ENCODE measurements around the gene FSTL3.

FSTL3 gene

GRCh38 chr19:646779-647565, 29.2 kb upstream of the FSTL3 start:
- no peak for TF ChIP-seq CTCF (IDR thresholded peaks at IDR 0.05; ENCODE audit: insufficient read depth, missing control alignments)
- DNase-seq (ENCODE audit: insufficient read length, low spot score) (no peak), FAIRE-seq (no peak)

- FAIRE-seq (no peak), DNase-seq (ENCODE audit: insufficient read length, low spot score) (no peak)
- no peak for TF ChIP-seq CTCF (IDR thresholded peaks at IDR 0.05; ENCODE audit: insufficient read depth, missing control alignments)
Observed at GRCh38 chr19:647566-648284, 28.5 kb upstream of the FSTL3 start.

GRCh38 chr19:648305-648704, 27.9 kb upstream of the FSTL3 start:
- no peak for FAIRE-seq

GRCh38 chr19:648904-649801, 27.0 kb upstream of the FSTL3 start:
- DNase-seq (ENCODE audit: insufficient read length, low spot score) (no peak), FAIRE-seq (no peak)
- TF ChIP-seq CTCF (IDR thresholded peaks at IDR 0.05; ENCODE audit: insufficient read depth, missing control alignments), result no peak

More at GRCh38 chr19:648305-648704, 27.9 kb upstream of the FSTL3 start:
- DNase-seq (ENCODE audit: insufficient read length, low spot score), result no peak
- TF ChIP-seq CTCF (IDR thresholded peaks at IDR 0.05; ENCODE audit: insufficient read depth, missing control alignments), result no peak

GRCh38 chr19:650121-650520, 26.1 kb upstream of the FSTL3 start:
- no peak for TF ChIP-seq CTCF (IDR thresholded peaks at IDR 0.05; ENCODE audit: insufficient read depth, missing control alignments)
- DNase-seq (ENCODE audit: insufficient read length, low spot score), result no peak
- FAIRE-seq, result no peak

- no peak for TF ChIP-seq CTCF (IDR thresholded peaks at IDR 0.05; ENCODE audit: insufficient read depth, missing control alignments)
- FAIRE-seq, result no peak
- no peak for DNase-seq (ENCODE audit: insufficient read length, low spot score)
Observed at GRCh38 chr19:651114-651818, 24.9 kb upstream of the FSTL3 start.
